Retina (tissue), 1 donor: ENCODE measurements around the gene NDUFB7.
"Not testable (repeated sequence)": the region's sequence is repeated elsewhere in the genome, so short reads cannot be mapped to it uniquely, and the experiment has no call there.

Experiments used
- DNase-seq: peaks from one replicate; pipeline ENCODE4 v3.0.0-alpha.2; 2016

NDUFB7 gene

DNA sequence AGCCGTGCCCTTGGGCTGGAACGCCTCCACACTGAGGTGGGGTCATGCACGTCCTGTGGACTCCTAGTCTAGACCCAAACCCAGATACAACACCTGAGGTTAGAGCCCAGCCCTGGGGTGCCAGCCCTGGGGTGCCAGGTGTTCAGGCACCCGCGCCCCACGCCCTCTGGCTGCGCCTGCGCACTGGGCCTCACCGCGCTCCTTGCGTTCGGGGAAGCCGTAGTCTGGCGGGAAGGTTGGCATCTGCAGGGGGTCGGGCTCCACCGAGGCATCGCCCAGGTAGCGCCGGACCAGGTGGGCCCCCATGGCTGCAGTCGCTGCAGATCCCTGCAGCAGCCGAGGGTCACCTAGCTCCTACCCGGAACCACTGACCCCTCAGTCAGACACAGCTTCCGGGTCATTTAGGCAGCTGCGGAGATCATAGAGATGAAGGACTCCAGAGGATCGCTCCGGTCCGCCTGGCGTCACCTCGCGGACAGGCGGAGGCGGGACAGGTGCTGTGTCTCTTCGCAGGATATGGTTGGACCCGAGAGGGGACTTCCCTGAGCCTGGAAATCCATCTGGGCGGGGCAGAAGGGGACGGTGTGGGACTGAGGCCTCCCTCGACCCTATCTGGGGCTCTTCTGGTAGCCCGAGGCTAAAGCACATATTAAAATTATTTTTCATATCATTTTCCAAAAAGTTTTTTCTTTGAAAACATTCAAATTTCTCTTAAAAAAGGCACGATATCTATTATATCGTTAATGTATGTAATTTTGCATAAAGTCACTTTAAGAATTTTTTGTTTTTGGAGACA, at the start of gene NDUFB7:
NDUFB7 (minus strand) TSS at position 372 of the 796 bp plus-strand sequence; CDS start at position 306, 66 bp downstream.
- peak; percentile 92 for DNase-seq

DNA sequence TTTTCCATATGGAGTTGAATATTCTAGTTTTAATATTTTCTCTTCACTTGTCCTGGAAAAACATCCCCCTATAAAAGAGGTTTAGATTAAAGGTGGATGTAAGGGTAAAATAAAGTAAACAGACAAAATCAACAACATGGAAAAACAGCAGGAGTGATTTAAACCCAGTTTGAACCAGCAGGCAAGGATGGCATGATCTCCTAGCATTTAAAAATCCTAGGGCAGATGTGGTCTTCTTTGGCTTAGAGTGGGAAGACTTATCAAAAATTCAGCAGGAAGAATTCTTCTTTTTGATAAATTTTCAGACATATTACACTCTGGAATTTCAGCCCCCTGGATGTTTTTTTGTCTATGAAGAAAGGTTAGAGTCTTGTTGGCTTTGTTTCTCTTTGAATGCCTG, 47.5 kb upstream of the NDUFB7 start:
- DNase-seq, result no peak

GRCh38 chr19:14616407-14616806, 44.5 kb upstream of the NDUFB7 start:
- DNase-seq, result no peak

DNA sequence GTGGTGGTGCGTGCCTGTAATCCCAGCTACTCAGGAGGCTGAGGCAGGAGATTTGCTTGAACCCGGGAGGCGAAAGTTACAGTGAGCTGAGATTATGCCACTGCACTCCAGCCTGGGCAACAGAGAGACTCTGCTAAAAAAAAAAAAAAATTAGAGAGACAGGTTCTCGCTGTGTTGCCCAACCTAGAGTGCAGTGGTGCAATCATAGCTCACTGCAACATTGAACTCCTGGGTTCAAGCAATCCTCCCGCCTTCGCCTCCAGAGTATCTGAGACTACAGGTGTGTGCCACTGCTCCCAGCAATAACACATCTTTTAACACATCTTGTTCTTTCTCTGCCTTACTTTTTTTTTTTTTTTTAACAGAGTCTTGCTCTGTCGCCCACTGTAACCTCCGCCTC, 43.8 kb upstream of the NDUFB7 start:
- no peak for DNase-seq

DNA sequence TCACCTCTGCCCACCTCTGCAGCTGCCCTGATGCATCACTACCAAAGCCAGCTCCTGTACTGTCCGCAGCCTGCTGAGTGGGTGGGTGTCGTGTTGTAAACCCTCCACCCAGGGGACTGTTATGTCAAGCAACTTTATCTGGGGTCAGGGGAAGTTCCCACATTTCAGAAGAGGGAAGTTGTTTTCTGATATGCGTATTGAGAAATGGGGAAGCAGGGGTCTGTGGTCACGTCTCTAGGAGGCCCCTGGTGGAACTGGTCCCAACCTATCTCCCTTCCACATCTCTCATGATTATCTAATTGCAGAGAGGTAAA, 42.2 kb upstream of the NDUFB7 start:
- no peak for DNase-seq

DNA sequence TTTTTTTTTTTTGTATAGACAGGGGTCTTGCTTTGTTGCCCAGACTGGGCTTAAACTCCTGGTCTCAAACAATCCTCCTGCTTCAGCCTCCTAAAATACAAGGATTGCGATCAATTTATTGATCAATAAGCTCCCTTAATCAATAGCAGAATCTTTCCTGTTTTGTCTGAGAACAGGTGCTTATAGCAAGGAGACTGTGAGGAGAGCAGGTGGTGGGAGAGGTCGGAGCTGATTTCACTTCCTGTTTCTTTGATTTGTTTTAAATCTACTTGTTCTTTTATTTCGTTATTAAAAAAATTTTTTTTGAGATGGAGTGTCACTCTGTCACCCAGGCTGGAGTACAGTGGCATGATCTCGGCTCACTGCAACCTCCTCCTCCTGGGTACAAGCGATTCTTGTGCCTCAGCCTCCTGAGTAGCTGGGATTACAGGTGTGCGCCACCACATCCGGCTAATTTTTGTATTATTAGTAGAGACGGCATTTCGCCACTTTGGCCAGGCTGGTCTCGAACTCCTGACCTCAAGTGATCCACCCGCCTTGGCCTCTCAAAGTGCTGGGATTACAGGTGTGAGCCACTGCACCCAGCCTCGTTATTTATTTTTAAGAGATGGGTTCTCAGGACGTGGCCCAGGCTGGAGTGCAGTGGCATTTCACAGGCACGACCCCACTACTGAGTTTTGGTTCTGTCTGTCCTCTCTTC, 41.7 kb upstream of the NDUFB7 start:
- DNase-seq, result not testable (repeated sequence)

DNA sequence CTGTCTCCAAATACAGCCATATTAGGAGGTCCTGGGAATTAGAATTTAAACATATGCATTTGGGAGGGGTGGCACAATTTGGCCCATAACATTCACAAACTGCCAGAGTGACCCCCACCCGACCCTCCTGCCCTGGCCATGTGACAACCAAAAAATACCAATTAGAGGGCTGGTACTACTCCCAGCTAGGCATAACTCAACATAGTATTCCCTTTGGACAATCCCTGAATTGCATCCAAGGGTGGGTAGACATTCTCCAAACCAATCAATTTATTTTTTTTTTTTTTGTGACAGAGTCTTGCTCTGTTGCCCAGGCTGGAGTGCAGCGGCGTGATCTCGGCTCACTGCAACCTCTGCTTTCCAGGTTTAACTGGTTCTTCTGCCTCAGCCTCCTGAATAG, 40.8 kb upstream of the NDUFB7 start:
- no peak for DNase-seq

GRCh38 chr19:14612242-14612641, 40.4 kb upstream of the NDUFB7 start:
- not testable (repeated sequence) for DNase-seq

DNA sequence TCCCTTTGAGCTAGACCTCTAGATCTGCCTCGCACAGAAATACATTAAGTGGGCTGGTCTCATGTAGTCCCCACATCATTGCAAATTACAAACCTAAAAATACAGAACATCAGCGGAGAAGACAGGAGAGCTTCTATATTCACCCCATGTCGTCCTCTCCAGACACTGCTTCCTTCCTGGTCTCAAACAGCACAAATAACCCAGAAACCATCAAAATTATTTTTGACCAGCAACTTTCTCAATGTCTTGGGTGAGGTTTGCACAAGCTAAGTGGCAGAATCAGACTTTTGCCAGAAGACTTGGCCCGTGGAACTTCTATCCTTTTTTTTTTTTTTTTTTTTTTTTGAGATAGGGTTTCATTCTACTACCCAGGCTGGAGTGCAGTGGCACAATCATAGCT, 39.2 kb upstream of the NDUFB7 start:
- no peak for DNase-seq

- DNase-seq, result no peak
These were observed 34.8 kb upstream of the NDUFB7 start for GRCh38 chr19:14606627-14607026.

- no peak for DNase-seq
These were observed 32.1 kb upstream of the NDUFB7 start for GRCh38 chr19:14603990-14604387.

GRCh38 chr19:14599548-14600147, 27.8 kb upstream of the NDUFB7 start:
- no peak for DNase-seq

DNA sequence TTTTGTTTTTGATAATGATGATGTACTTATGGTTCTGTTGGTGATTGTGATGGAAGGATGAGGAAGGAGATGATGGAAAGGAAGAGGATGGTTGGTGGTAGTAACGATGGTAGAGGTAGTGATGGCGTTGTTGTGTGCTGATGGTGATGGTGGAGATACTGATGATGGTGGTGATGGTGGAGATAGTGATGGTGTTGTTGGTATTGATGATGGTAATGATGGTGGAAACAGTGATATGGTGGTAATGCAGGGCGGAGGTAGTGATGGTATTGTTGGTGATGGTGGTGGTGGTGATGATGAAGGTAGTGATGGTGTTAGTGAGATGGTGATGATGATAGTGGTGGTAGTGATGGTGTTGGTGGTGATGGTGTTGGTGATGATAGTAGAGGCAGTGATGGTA, 23.7 kb upstream of the NDUFB7 start:
- DNase-seq, result no peak

DNA sequence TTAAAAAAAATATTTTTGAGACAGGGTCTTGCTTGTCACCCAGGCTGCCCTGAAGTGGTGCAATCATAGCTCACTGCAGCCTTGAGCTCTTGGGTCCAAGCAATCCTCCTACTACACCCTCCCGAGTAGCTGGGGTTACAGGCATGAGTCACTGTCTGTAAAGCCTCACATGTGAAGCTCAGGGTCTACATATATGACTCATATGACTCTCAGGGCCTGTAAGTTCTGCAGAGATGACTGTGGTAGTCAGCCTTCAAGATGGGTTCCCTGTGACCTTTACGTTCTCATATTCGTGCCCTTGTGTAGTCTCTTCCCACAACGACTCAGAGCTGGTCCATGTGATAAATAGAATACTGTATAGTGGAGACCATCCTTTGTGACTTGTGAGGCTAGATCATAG, 17.6 kb upstream of the NDUFB7 start:
- not testable (repeated sequence) for DNase-seq

- DNase-seq, result not testable (repeated sequence)
These were observed 13.3 kb upstream of the NDUFB7 start for GRCh38 chr19:14585187-14585586.

DNA sequence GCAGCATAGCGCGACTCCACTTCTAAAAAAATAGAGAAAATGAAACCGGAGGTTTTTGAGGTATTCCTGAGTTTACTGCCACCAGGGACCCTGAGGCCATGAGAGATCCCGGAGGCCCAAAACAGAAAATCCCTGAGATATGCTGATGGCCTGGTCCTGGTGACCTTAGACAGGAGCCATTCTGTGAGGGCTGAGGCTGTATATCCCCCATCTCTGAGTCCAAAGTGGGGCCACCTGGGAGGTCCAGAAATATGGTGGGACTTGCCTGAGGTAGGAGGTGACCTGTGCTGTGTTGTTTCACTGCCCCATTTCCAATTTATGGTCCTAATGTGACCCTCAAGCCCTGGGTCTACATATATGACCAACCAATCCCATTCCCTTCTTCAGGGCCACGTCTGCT, 12.5 kb upstream of the NDUFB7 start:
- not testable (repeated sequence) for DNase-seq

DNA sequence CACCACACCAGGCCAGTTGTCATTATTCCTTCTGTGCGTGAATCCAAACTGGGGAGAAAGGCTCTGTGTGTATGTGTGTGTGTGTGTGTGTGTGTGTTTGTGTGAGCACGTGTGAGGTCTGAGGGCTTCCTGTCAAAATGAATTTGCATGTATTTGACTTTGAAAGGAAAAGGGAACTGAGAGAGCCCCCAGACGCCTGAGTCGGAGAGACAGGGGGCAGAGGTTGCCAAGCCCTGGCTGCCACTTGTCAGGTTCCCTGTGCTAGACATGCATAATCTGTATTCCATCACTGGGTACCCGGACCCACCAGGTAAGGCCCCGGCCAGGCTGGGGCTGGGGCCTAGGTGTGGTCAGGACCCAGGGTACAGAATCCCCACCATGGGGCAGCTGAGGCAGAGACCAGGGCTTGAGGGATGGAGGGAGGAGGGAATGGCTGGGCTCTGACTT, 11.1 kb upstream of the NDUFB7 start, which contains the start of gene CLEC17A:
CLEC17A (plus strand) TSS at position 191 of the 447 bp plus-strand sequence; CDS start at position 268, 77 bp downstream.
- no peak for DNase-seq

GRCh38 chr19:14580623-14581237, 8.9 kb upstream of the NDUFB7 start:
- DNase-seq, result no peak

DNA sequence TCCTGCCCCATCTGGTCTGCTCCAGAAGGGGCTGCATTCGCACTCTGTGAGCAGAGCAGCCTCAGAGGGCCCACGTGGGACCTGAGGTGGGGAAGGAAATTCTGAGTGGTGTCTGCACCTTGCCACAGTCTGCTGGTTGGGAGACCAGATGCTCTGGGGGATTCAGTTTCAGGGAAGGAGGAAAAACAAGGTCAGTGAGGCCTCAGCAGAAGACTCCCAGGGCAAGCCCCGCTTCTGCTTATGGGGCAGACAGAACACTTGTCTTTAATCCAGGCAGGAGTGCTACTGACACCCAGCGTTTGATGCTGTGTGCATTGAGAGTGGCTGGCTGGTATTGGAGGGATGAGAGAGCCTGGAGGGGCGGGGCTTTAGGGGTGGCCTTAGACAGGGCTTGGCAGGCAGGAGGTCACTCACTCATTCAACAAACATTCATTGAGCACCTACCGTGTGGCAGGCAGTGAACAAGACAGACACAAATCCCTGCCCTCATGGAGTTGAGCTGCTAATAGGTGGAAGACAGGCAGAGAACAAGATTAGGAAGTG, 6.1 kb upstream of the NDUFB7 start:
- no peak for DNase-seq

DNA sequence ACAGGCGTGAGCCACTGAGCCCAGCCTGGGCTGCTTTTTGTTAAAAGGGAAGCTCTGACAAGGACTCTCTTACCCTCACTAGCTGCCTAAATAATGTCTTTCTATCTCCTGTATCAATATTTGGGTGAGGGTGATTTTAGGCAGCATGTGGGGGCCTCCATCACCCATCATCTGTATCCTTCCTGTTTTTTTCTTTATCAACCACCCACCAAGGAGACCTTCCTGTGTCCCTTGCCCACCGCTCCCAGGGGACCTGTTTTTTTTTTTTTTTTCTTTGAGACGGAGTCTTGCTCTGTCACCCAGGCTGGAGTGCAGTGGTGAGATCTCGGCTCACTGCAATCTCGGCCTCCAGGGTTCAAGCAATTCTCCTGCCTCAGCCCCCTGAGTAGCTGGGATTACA, 5.4 kb upstream of the NDUFB7 start:
- DNase-seq, result no peak

GRCh38 chr19:14576363-14576762, 4.5 kb upstream of the NDUFB7 start:
- no peak for DNase-seq

DNA sequence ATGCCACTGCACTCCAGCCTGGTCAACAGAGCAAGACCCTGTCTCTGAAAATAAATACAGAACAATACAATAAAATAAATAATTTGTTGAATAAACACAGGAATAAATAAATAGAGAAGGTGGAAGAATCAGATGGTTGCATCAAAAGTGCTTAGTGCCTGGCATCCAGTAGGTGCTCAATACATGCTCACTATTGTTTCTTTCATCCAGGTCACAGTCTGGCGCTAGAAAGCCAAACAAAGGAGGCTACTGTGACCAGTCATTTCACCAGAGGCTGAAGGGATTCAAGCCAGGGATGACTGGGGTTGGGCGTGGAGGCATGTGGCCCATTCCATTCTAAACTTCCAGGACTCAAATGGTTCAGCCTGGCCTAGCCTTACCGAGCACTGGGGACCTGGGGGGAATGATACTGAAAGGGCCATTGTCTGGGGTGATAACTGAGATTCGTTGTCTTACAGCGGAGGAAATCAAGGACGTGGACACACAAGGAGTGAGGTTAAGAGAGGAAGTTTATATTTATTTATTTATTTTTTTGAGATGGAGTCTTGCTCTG, 3.6 kb upstream of the NDUFB7 start:
- DNase-seq, result no peak
